Measurements from ENCODE around the gene DGCR6L.
"Not testable (repeated sequence)": the region's sequence is repeated elsewhere in the genome, so short reads cannot be mapped to it uniquely, and the experiment has no call there.

Gene DGCR6L

DNA sequence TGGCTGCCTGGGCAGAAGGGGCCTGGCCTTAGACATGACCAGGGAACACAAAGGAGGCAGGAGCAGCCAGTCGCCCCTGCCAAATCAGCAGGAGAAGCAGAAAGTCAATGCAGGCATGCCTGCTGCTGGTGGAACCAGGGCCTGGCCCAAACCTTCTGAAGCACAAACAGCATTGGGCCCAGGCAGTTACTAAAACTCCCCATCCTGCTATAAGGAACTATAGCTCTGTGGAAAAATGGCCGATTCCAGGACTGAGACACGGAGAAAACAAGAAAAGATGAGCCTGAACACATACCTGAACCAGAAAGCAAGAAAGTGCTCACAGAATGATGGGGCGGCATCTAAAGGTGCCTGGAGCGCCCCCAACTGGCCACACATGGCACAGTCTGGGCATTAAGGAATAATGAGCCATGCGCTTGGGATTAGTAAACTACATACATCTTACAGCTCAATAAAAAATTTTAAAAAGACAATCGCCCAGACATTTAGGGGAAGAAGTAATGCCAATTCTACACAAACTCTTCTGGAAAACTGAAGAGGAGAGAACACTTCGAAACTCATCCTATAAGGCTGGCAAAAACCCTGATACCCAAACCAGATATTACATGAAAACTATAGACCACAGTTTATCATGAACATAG lies 2.3 kb downstream of the DGCR6L start:
- H3K4me1 ChIP-seq (ENCODE audit: insufficient read depth, low read length); H3K9me3 ChIP-seq (ENCODE audit: control insufficient read depth, insufficient read depth, low read length); H3K9ac ChIP-seq (ENCODE audit: low read depth, low read length); H3K36me3 ChIP-seq (ENCODE audit: insufficient read depth, low read length): not testable (repeated sequence)

DNA sequence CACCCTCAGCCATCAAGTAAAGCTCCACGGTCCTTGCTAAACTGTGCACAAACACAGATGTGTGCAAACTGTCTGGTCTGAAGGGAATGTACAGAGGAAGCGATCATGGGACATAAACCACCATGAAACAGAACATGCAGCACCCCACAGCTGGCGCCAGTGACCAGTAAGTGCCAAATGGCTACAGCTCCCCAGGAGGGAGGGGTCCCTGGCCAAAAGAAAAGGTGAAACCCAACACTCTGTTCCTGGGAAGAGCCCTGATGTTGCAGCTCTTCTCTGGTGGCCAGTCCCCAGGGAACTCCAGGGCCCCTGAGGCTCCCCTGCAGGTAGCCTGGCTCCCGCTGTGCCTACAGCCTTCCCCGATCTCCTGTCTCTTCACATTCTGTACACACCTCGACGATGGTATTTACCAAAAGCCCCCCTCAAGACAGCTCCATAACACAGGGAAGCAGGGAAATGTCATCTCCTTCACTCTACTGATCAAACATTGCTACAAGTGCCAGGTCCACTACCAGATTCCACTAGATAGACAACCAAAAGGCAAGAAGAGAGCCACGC lies 2.9 kb downstream of the DGCR6L start:
- Histone ChIP-seq H3K4me1 (ENCODE audit: insufficient read depth, low read length) (peaks cover 9% of the 10 kb centered on the region; the same call in 1 of the 2 replicates), H3K36me3 (ENCODE audit: insufficient read depth, low read length) (no peaks in the 10 kb centered on the region), H3K9ac (ENCODE audit: low read depth, low read length) (no peak overlapping the region), H3K9me3 (ENCODE audit: control insufficient read depth, insufficient read depth, low read length) (no peaks in the 10 kb centered on the region)

DNA sequence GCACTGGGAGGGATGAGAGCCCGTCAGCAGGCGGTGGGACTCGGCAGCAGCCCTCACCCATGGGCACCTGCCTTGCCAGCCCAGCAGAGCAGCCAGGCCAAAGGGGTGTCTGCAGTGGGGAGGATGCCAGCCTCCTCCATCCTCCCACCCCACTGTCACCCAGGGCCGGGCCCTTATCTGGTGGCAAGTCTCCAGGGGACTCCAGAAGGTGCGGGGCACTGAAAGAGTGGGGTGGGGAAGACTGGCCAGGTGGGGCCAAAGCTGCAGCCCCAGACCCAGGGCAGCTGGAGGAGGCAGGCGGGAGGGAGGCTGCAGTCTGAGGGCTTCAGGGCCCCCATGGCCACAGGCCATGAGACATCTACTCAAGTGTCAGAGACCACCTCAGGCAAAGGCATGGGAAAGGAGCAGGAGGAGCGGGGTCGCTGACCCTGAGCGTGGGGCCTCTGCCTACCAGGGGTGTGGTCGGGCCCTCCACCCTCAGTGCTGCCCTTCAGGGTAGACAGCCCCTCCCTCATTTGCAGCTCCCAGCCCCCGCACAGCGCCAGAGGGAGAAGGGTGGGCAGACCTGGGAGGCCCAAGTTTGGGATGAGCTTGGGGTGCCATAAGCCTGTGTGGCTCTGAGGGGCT lies 3.5 kb downstream of the DGCR6L start:
- peaks cover 9% of the 10 kb centered on the region; the same call in 1 of the 2 replicates for H3K4me1 ChIP-seq (ENCODE audit: insufficient read depth, low read length)
- no peaks in the 10 kb centered on the region for H3K9me3 ChIP-seq (ENCODE audit: control insufficient read depth, insufficient read depth, low read length)
- H3K9ac ChIP-seq (ENCODE audit: low read depth, low read length), result no peak overlapping the region
- H3K36me3 ChIP-seq (ENCODE audit: insufficient read depth, low read length), result no peaks in the 10 kb centered on the region

DNA sequence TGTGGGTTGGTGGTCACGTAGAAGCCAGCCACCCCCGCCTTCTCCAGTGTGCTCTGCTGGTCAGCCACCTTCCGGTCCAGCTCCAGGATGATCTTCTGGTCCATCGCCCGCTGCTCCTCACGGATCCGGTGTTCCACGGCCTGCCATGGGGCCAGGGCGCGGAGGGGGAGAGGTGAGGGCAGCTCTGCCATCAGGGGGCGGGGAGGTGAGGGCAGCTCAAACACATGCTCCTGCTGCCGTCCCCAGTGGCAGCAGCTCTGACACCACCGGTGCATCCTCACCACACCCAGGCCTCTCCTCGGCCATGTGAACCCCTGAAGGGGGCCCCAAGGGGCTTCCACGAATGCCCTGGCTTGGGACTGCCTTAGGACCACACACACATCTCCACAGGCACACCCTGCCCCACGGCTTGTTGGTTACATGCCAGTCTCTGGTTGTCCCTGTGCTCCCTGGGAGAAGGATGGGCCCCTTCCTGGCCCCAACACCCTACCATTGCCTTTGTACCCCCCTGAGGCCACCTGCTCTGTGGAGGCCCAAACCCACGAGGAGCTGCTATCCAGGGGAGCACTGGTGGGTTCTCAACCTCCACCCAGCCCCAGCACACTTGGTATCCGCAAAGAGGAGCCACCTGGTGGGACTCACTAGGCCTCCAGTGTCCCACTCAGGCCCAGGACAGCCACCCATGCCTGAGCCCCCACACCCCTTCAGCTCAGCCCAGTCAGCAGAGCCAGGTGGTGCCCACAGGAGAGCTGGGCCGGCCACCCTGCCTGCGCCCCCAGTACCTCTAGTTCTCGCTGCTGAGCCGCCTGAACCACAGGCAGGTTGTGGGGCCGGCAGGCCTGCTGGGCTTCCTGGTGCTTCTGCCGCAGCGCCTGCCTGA lies 4.3 kb downstream of the DGCR6L start:
- Histone ChIP-seq H3K36me3 (ENCODE audit: insufficient read depth, low read length) (no peaks in the 10 kb centered on the region), H3K4me1 (ENCODE audit: insufficient read depth, low read length) (peaks cover 9% of the 10 kb centered on the region; the same call in 1 of the 2 replicates), H3K9me3 (ENCODE audit: control insufficient read depth, insufficient read depth, low read length) (no peaks in the 10 kb centered on the region), H3K9ac (ENCODE audit: low read depth, low read length) (no peak overlapping the region)

DNA sequence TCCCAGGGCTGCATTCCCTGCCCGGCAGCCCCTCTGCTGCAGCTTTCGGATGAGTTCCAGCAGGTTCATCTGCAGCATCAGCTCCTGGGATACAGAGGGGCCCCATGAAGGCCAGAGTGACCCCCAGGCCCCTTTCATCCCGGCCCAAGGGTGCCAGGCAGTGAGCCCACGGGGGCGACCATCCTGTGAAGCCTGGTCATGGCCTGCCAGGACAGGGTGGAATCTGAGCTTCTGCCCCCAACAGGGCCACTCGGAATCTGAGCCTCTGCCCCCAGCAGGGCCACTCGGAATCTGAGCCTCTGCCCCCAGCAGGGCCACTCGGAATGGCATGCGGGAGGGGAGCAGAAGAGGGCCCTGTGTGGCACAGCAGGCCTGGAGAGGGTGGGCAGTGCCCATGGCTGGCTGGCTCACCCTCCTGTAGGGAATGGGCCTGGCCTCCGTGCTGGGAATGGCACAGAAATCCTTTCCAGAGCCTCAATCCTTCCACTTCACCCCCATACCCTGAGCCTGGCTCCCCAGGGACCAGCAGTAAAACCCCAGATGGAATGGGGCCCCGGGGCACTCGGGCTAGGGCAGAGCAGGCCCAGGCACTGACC lies 5.0 kb downstream of the DGCR6L start:
- H3K4me1 ChIP-seq (ENCODE audit: insufficient read depth, low read length); H3K9ac ChIP-seq (ENCODE audit: low read depth, low read length); H3K36me3 ChIP-seq (ENCODE audit: insufficient read depth, low read length); H3K9me3 ChIP-seq (ENCODE audit: control insufficient read depth, insufficient read depth, low read length): not testable (repeated sequence)

DNA sequence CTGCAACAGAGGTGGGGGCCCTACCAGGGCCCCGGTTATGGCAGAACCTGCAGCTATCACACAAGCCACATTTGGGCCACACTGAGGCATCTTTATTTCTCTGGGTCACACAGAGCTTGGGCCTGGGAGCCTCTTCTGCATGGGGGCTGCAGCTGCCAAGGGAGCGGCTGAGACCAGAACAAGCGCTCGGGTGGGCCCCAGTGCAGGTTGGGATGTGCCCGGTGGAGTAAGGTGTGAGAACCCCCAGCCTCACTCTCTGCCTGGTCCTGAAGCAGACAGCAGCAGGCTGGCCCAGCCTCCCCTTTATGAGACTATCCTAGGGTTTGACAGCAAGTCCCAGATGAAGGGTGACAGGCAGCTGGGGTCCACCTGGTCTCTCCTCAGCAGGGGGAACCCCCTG lies 5.7 kb downstream of the DGCR6L start:
- not testable (repeated sequence) for H3K9me3 ChIP-seq (ENCODE audit: control insufficient read depth, insufficient read depth, low read length); H3K36me3 ChIP-seq (ENCODE audit: insufficient read depth, low read length); H3K9ac ChIP-seq (ENCODE audit: low read depth, low read length); H3K4me1 ChIP-seq (ENCODE audit: insufficient read depth, low read length)

DNA sequence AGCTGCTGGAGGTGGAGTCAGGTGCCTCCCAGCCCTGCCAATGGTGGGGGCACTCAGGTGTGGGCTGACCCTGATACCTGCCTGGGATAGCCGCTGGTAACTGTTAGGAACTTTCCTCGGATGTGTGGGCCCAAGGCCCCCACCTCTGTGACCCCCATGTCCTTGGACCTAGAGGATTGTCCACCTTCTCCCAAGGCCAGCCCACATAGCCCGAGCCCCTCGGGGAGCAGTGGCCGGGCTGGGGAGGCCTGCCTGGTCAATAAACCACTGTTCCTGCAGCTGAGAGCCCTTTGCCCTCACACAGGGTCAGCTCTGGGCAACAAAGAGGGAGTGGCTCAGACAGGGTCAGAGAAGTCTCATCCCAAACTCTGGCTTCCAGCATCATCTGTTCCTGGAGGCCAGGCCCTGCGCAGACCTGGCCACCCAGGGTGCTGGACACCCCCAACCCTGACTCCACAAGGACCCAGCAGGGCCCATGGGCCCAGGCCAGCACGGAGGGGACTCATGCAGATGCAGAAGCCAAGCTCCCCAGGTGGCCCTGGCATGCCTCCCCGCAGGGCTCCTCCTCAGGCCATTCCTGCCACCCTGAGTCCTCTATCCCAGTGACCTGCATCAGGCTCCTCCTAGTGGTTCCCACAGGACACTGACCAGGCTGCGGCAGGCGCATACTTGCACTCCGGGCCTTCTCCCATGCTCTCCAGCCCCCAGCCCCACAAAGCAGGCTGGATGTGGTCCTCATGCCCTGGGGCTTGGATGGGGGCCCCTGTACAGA lies 6.4 kb downstream of the DGCR6L start:
- H3K4me1 ChIP-seq (ENCODE audit: insufficient read depth, low read length), result not testable (repeated sequence)

DNA sequence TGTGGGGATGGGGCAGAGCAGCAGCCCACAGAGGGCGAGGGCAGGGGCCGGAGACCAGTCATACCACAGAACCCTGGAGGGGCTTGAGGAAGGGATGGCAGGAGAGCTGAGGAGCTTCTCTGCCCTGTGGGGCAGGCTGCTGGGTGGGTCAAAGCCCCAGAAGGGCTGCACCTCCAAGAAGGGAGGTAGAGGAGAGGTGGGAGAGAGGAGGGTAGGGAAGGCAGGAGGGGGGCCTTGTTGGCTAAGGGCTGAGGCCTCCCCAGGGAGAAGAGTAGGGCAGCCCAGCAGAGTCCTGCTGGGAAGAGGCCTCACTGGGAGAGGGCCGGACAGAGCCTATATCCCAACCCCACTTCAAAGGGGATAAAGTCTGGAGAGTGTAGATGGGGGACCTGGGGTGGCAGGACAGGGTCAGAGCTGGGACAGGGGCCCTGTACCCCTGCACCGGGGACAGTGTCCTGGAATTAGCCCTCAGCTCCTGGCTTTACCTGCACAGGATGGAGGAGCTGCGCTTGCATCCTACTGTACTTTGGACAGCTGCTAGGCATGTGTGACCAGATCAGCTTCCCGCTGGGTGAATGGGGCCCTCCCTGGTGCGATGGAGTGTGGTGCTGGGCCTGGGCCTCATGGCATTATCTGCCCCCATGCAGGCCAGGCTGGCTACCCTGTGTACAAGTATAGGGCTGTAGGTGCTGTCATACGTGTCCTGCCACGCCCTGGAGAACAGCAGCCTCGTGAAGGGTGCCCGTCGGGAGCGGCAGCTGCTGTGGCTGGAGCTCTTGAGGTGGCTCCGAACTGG lies 7.3 kb downstream of the DGCR6L start:
- H3K9me3 ChIP-seq (ENCODE audit: control insufficient read depth, insufficient read depth, low read length), result no peaks in the 10 kb centered on the region
- H3K4me1 ChIP-seq (ENCODE audit: insufficient read depth, low read length), result peaks cover 9% of the 10 kb centered on the region; the same call in 1 of the 2 replicates
- H3K36me3 ChIP-seq (ENCODE audit: insufficient read depth, low read length), result no peaks in the 10 kb centered on the region
- H3K9ac ChIP-seq (ENCODE audit: low read depth, low read length), result no peak overlapping the region

More for the DNA sequence above, 6.4 kb downstream of the DGCR6L start:
- H3K9me3 ChIP-seq (ENCODE audit: control insufficient read depth, insufficient read depth, low read length); H3K36me3 ChIP-seq (ENCODE audit: insufficient read depth, low read length); H3K9ac ChIP-seq (ENCODE audit: low read depth, low read length): not testable (repeated sequence)

DNA sequence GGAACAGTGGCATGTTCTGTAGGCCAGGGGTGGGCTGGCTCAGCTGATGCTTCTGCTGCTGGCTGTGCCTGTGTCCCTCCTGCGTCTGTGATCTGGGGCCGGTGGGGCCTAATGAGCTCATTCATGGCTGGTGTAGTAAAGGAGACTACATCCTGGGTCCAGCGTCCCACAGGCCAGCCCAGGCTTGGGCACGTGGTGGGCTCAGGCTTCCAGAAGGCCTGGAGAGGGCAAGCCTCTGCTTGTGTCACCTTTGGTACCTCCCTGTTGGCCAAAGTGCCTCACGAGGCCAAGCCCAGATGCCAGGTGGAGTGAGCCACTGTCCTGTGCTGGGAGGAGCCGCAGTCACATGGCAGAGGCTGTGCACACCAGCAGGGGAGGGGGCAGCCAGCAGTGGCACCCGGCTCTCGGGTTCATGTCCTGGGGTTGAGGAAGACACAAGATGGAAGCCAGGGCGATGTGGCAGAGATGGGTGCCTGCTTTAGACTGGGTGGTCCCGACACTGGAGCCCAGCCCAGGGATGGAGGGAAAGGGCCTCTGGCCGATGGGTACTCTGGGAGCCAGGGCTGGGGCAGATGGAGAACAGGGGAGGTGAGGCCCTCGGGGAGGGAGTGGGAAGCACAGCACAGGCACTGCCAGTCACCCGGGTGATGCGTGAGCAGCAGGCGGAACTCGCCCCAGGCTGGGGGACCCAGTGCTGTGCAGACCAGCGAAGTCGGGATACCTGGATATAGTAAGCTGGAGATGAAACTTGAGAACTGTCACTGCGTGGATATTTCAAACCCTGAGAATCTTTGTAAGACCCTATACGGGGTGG lies 8.4 kb downstream of the DGCR6L start:
- H3K9me3 ChIP-seq (ENCODE audit: control insufficient read depth, insufficient read depth, low read length); H3K9ac ChIP-seq (ENCODE audit: low read depth, low read length); H3K36me3 ChIP-seq (ENCODE audit: insufficient read depth, low read length); H3K4me1 ChIP-seq (ENCODE audit: insufficient read depth, low read length): not testable (repeated sequence)

DNA sequence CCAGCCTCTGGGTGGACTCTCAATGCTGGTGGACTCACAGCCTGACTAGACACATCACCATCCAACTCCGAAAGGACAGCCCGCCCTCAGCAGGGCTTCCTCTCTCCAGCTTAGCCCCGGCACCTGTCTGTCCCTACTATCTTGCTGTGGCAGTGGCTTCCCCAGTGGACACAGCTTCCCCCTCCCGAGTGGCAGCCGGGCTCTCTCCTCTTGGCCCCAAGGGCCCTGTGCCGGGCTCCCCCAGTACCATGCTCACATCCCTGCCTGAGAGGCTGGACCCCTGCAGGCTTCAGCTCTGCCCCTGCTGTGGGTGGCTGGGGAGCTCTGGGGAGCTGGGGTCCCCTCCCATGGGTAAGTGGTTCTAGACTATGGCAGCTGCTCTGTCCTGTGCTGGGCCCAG lies 9.1 kb downstream of the DGCR6L start:
- not testable (repeated sequence) for H3K4me1 ChIP-seq (ENCODE audit: insufficient read depth, low read length); H3K9me3 ChIP-seq (ENCODE audit: control insufficient read depth, insufficient read depth, low read length); H3K9ac ChIP-seq (ENCODE audit: low read depth, low read length); H3K36me3 ChIP-seq (ENCODE audit: insufficient read depth, low read length)

DNA sequence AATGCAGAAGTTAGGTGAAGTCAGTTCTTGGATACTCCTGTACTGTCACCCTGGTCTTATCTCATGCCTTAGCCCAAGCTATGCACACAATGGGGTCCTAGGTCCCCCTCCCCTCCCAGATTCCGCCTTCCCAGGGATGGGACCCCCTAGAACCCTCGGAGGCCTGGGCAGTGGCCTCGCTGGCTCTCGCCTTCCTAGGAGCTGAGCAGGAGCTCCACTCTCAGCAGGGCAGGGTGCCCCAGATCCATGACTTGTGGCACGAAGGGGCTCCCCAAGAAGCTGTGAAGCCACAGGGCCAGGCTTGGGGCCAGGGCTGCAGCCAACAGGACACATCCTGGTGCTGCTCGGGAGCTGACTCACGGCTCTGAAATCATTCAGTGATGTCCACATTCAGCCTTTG lies 9.7 kb downstream of the DGCR6L start:
- H3K4me1 ChIP-seq (ENCODE audit: insufficient read depth, low read length); H3K9me3 ChIP-seq (ENCODE audit: control insufficient read depth, insufficient read depth, low read length); H3K36me3 ChIP-seq (ENCODE audit: insufficient read depth, low read length); H3K9ac ChIP-seq (ENCODE audit: low read depth, low read length): not testable (repeated sequence)

DNA sequence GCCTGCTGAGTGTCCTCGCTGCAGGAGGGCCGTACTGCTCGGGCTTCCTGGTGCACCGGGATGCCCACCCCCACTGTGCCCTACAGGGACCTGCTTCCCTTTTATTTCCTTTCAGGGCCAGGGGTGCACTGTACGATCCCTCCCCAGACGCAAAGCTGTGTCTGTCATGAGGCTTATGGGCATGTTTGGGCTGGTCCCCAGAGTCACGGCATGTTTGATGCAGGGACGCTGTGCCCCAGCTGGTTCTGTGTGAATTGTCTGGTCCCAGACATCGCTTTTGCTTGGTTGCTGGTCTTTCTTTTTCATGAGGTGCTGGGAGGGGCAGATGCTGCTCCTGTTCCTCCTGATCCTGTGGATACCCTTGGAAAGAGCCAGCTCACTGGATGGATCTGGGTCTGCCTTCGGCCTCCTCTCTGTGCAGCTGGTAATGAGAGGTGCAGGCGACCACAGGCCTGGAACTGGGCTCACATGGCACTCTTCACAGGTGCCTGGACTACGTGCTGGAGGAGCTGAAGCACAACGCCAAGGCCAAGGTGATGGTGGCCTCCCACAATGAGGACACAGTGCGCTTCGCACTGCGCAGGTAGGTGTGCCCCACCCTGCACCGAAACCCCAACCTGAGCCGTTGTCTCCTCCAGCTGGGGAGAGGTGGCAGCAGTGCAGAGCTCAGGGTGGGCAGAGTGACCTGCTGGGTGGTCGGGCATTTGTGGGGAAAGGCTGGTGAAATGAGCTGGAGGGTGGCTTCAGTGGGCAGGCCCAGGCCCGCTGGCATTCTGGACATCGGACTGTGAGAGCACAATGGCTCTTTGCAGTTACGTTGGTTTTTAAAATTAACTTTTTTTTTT lies 10.8 kb downstream of the DGCR6L start:
- H3K4me1 ChIP-seq (ENCODE audit: insufficient read depth, low read length), result not testable (repeated sequence)

More for the DNA sequence above, 10.8 kb downstream of the DGCR6L start:
- not testable (repeated sequence) for H3K9ac ChIP-seq (ENCODE audit: low read depth, low read length); H3K9me3 ChIP-seq (ENCODE audit: control insufficient read depth, insufficient read depth, low read length); H3K36me3 ChIP-seq (ENCODE audit: insufficient read depth, low read length)
